SK-N-SH treated with all-trans-retinoic acid at 6 μM for 48 hours (cell line): ENCODE results near the gene NPBWR2.

Experiments used
- CSDC2 ChIP-seq: fragments of 250-450 bp; sonication (Bioruptor Pico); IDR thresholded peaks from 2 replicates; pipeline ENCODE4 v1.5.0; 2020; ENCODE audit warnings: mild to moderate bottlenecking, moderate library complexity
- ZFP30 ChIP-seq: fragments of 450-650 bp; formaldehyde crosslinking; IDR thresholded peaks from 2 replicates; pipeline ENCODE4 v1.5.0; 2022; ENCODE audit warnings: mild to moderate bottlenecking, moderate library complexity

GRCh38 chr20:64111841-64112641 is 4.7 kb upstream of the NPBWR2 start:
- TF ChIP-seq ZFP30 (CRISPR knock-in tag): no peak
- TF ChIP-seq CSDC2 (CRISPR knock-in tag): no peak
